ENCODE data around the gene RBMY1A1.
"Not testable (repeated sequence)": the region's sequence is repeated elsewhere in the genome, so short reads cannot be mapped to it uniquely, and the experiment has no call there.

Gene RBMY1A1

GRCh38 chrY:21534579-21534978, at the start of gene RBMY1A1:
Gene RBMY1A1 (plus strand): TSS chrY:21534879. CDS start chrY:21536892, 2,013 bp downstream.
- DNase-seq = not testable (repeated sequence)

GRCh38 chrY:21511038-21511437, 23.6 kb upstream of the RBMY1A1 start, which contains the start of gene RBMY1B:
Gene RBMY1B (plus strand): TSS chrY:21511338. CDS start chrY:21513351, 2,013 bp downstream.
- DNase-seq = not testable (repeated sequence)

DNA sequence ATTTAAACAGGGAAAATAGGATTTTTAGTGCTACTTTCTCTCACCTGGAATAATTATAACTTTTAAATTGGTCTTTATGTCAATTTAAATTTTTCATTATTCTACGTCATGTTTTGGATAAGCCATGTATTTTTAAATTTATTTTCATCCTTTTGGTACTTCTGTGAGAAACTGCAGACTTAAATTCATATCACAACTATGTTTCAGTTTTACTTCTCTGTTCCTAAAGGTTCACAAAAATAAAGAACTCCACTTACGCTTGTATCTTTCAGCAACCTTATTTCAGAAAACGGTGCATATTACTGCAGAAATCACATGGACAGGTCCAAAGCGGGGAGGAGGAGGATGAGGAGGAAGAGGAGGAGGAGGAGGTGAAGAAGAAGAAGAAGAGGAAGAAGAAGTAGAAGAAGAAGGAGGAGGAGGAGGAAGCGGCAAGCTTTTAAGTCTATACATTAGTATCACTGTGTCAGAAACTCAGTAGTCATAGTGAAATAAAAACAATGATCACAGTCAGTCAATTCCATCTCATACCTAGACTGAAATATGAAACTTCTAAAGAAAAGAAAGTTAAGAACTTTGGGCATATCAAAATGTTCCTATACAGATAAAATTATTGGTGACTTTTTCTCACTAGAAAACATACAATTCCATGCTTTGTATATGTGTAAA, 24.8 kb downstream of the RBMY1A1 start:
- not testable (repeated sequence) for DNase-seq

DNA sequence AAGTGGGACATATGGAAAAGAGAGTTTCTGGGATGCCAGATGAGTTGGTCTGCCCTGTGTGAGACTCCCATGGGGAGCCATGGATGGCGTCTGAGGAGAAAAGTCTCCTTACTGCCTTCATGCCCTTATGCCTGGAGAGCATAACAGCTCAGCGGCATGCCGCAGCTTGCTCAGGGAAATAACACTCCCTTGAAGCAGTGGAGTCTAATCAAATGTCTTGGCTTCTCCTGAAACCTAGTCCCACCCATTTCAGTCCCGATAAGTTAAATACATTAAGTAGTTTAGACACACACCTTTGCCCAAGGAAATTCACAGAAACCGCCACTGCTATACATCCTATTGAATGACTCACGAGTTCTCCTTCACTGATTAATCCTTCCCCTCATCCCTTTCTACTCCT, 50.8 kb downstream of the RBMY1A1 start:
- no peak for DNase-seq

DNA sequence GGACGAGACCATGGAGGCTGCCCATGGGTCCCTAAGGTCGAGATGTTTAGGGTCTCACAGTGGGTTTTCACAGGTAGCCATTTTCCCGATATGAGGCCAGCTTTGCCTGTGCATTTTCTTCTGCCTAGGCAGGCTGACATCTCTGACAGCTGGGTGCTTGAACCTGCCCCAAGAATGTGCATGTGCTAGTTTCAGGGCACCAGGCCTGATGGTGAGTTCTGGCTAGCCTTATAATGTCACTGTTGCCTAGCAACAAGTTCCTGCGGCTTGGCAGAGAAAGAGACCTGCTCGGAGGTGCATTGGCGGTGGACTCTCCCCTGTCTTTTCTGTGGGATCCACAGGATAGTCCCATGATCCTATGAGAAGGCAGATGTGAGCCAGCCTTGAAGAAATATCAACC, 51.8 kb downstream of the RBMY1A1 start:
- not testable (repeated sequence) for DNase-seq

GRCh38 chrY:21592059-21592458, 57.4 kb downstream of the RBMY1A1 start:
- DNase-seq = no peak

- DNase-seq = not testable (repeated sequence)
Measured at GRCh38 chrY:21596287-21596686, 61.6 kb downstream of the RBMY1A1 start.

All from NCI-H1105 (cell line).